Osteocyte (in vitro differentiated cells): Measurements from ENCODE around the gene PRSS2. TPM values are rescaled to one million over a fixed set of nuclear protein-coding genes. Genes with fewer than 3 reads are reported as not detected.

Source experiments
- DNase-seq: peaks from one replicate; pipeline ENCODE4 v3.0.0; 2021; ENCODE audit warnings: mixed read lengths; ENCODE audit not compliant: unreplicated experiment; ENCODE audit errors: extremely low spot score
- H3K27ac Mint-ChIP-seq: one replicate; pipeline ENCODE4 v1.8.0; 2021; ENCODE audit warnings: mild to moderate bottlenecking, mixed read lengths; ENCODE audit not compliant: unreplicated experiment
- H3K27me3 Mint-ChIP-seq: one replicate; pipeline ENCODE4 v1.8.0; 2021; ENCODE audit warnings: mixed read lengths; ENCODE audit not compliant: unreplicated experiment
- H3K36me3 Mint-ChIP-seq: one replicate; pipeline ENCODE4 v1.8.0; 2021; ENCODE audit warnings: mixed read lengths; ENCODE audit not compliant: unreplicated experiment
- H3K4me1 Mint-ChIP-seq: one replicate; pipeline ENCODE4 v1.8.0; 2021; ENCODE audit warnings: mixed read lengths; ENCODE audit not compliant: unreplicated experiment
- H3K4me3 Mint-ChIP-seq: one replicate; pipeline ENCODE4 v1.8.0; 2021; ENCODE audit warnings: mild to moderate bottlenecking, moderate library complexity, mixed read lengths; ENCODE audit not compliant: unreplicated experiment
- H3K9me3 Mint-ChIP-seq: one replicate; pipeline ENCODE4 v1.8.0; 2021; ENCODE audit warnings: mixed read lengths; ENCODE audit not compliant: unreplicated experiment
- total RNA-seq: library from RNA; stranded (reverse); gene quantifications from 2 replicates; pipeline ENCODE4 v1.2.1, GENCODE V29; 2021
- TF ChIP-seq, protein P1 (sequence below): fragments of 200-600 bp; sonication (generic); IDR thresholded peaks from 2 replicates; pipeline ENCODE4 v1.5.0; 2021; ENCODE audit warnings: antibody characterized with exemption, mild to moderate bottlenecking, moderate library complexity

Gene PRSS2
- total RNA-seq, 1 donor from 2014 or later: not detected

DNA sequence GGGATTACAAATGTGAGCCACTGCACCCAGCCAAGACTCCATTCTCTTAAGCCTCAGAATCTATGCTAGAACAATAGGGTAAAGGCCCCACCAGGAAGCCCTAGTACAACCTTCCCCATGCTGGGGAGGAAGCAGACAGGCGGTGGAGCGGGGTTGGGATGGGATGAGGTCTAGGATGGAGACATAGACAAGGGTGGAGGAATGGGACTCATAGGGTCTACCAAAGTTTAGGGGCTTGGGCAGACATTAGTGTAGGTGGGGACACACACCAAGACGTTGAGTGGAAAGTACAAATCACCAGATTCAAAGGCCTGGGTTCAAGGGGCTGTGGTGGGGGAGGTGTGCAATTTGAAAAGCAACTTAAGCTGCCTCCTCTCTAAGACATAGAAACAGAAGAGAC lies 19.3 kb downstream of the PRSS2 start:
- TF ChIP-seq, protein P1, sequence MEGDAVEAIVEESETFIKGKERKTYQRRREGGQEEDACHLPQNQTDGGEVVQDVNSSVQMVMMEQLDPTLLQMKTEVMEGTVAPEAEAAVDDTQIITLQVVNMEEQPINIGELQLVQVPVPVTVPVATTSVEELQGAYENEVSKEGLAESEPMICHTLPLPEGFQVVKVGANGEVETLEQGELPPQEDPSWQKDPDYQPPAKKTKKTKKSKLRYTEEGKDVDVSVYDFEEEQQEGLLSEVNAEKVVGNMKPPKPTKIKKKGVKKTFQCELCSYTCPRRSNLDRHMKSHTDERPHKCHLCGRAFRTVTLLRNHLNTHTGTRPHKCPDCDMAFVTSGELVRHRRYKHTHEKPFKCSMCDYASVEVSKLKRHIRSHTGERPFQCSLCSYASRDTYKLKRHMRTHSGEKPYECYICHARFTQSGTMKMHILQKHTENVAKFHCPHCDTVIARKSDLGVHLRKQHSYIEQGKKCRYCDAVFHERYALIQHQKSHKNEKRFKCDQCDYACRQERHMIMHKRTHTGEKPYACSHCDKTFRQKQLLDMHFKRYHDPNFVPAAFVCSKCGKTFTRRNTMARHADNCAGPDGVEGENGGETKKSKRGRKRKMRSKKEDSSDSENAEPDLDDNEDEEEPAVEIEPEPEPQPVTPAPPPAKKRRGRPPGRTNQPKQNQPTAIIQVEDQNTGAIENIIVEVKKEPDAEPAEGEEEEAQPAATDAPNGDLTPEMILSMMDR: no peak
- Mint-ChIP-seq H3K4me3 (no peak overlapping the region), H3K27me3 (peaks cover 40% of the 10 kb centered on the region), H3K4me1 (no peaks in the 10 kb centered on the region), H3K27ac (no peak overlapping the region), H3K9me3 (no peaks in the 10 kb centered on the region), H3K36me3 (no peaks in the 10 kb centered on the region)
- no peak for DNase-seq

DNA sequence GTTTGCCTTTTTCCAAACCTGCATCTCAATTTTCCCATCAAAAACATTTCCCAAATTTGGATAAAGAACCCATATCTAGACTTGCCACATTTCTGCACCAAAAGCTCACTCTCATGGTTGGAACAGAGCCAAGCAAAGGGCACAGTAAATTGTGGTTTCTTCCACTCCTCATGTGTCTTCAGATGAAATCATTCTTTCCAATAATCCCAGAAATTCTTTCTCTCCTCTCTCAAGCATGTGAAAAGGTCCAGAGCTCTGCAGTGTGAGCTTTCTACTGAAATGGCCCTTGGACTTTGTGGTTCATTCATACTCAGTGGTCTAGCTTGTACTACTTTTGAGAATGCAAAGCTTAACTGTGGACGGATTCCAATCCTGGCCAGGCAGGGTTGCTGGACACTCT lies 19.8 kb downstream of the PRSS2 start:
- peaks cover 43% of the 10 kb centered on the region for H3K27me3 Mint-ChIP-seq
- no peaks in the 10 kb centered on the region for H3K36me3 Mint-ChIP-seq
- no peaks in the 10 kb centered on the region for H3K4me1 Mint-ChIP-seq
- TF ChIP-seq, protein P1: no peak
- no peak overlapping the region for H3K4me3 Mint-ChIP-seq
- H3K27ac Mint-ChIP-seq: no peak overlapping the region
- no peak for DNase-seq
- H3K9me3 Mint-ChIP-seq: no peaks in the 10 kb centered on the region

DNA sequence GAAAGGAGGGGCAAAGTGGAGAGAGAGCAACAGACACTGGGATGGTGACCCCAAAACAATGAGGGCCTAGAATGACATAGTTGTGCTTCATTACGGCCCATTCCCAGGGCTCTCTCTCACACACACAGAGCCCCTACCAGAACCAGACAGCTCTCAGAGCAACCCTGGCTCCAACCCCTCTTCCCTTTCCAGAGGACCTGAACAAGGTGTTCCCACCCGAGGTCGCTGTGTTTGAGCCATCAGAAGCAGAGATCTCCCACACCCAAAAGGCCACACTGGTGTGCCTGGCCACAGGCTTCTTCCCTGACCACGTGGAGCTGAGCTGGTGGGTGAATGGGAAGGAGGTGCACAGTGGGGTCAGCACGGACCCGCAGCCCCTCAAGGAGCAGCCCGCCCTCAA lies 20.7 kb downstream of the PRSS2 start:
- Mint-ChIP-seq H3K4me1 (peaks cover 3% of the 10 kb centered on the region), H3K4me3 (no peak overlapping the region), H3K36me3 (no peaks in the 10 kb centered on the region), H3K9me3 (no peaks in the 10 kb centered on the region), H3K27me3 (peaks cover 53% of the 10 kb centered on the region), H3K27ac (no peak overlapping the region)
- no peak for DNase-seq
- TF ChIP-seq, protein P1: no peak

DNA sequence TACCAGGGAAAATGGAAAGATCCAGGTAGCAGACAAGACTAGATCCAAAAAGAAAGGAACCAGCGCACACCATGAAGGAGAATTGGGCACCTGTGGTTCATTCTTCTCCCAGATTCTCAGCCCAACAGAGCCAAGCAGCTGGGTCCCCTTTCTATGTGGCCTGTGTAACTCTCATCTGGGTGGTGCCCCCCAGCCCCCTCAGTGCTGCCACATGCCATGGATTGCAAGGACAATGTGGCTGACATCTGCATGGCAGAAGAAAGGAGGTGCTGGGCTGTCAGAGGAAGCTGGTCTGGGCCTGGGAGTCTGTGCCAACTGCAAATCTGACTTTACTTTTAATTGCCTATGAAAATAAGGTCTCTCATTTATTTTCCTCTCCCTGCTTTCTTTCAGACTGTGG lies 21.4 kb downstream of the PRSS2 start:
- Mint-ChIP-seq H3K27ac (no peak overlapping the region), H3K4me1 (peaks cover 6% of the 10 kb centered on the region), H3K4me3 (no peak overlapping the region), H3K27me3 (peaks cover 54% of the 10 kb centered on the region), H3K36me3 (no peaks in the 10 kb centered on the region), H3K9me3 (no peaks in the 10 kb centered on the region)
- TF ChIP-seq, protein P1: no peak
- no peak for DNase-seq

DNA sequence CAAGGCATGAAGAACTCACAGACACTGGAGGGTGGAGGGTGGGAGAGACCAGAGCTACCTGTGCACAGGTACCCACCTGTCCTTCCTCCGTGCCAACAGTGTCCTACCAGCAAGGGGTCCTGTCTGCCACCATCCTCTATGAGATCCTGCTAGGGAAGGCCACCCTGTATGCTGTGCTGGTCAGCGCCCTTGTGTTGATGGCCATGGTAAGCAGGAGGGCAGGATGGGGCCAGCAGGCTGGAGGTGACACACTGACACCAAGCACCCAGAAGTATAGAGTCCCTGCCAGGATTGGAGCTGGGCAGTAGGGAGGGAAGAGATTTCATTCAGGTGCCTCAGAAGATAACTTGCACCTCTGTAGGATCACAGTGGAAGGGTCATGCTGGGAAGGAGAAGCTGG lies 21.8 kb downstream of the PRSS2 start:
- peaks cover 59% of the 10 kb centered on the region for H3K27me3 Mint-ChIP-seq
- H3K27ac Mint-ChIP-seq: no peak overlapping the region
- peaks cover 7% of the 10 kb centered on the region for H3K4me1 Mint-ChIP-seq
- no peaks in the 10 kb centered on the region for H3K9me3 Mint-ChIP-seq
- H3K36me3 Mint-ChIP-seq: no peaks in the 10 kb centered on the region
- no peak overlapping the region for H3K4me3 Mint-ChIP-seq
- TF ChIP-seq, protein P1: no peak
- DNase-seq: no peak
